Suprapubic skin (tissue), 4 donors: ENCODE measurements around the gene TTYH2.

Experiments used
- EP300 ChIP-seq: sonication (generic); formaldehyde crosslinking; IDR thresholded peaks from one replicate; pipeline ENCODE4 v1.6.1; 2017; ENCODE audit warnings: antibody characterized with exemption
- POLR2A ChIP-seq, 2 donors: fragments of 450-650 bp; IDR thresholded peaks; one replicate each; pipeline ENCODE4 v1.6.1; 2017; ENCODE audit warnings: antibody characterized with exemption in 2 of 2, mild to moderate bottlenecking in 2 of 2, moderate library complexity in 2 of 2
- POLR2AphosphoS5 ChIP-seq, 3 donors: sonication (generic); formaldehyde crosslinking; IDR thresholded peaks; one replicate each; pipeline ENCODE4 v1.6.1; 2017; ENCODE audit warnings: antibody characterized with exemption in 3 of 3
- TF ChIP-seq, protein P1 (sequence below), 2 donors: fragments of 200-600 bp in 1 of 2; fragments of 450-650 bp in 1 of 2; sonication (generic) in 1 of 2; IDR thresholded peaks; one replicate each; pipeline ENCODE4 v1.5.1; 2016 to 2019; ENCODE audit warnings: antibody characterized with exemption in 2 of 2, mild to moderate bottlenecking in 1 of 2, moderate library complexity in 1 of 2

DNA sequence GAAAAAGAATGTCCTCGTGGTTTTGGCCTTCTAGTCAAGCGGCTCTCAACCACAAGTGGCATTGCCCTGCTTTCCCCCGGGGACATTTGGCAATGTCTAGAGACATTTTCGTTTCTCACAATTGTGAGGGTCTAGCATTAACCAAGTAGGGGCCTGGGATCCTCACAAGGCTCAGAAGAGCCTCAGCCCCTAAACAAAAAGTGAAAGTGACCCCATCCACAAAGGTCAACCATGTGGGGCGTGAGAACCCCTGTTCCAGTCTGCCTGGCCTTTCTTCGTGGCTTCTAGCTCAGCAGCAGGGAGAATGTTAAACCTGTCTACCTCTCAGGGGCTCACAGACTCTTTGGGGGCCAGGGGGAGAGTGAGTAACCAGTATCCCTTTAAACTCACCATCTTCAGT, 14.7 kb upstream of the TTYH2 start:
- TF ChIP-seq POLR2AphosphoS5 (IDR thresholded peaks at IDR 0.05), result no peak
- TF ChIP-seq, protein P1, sequence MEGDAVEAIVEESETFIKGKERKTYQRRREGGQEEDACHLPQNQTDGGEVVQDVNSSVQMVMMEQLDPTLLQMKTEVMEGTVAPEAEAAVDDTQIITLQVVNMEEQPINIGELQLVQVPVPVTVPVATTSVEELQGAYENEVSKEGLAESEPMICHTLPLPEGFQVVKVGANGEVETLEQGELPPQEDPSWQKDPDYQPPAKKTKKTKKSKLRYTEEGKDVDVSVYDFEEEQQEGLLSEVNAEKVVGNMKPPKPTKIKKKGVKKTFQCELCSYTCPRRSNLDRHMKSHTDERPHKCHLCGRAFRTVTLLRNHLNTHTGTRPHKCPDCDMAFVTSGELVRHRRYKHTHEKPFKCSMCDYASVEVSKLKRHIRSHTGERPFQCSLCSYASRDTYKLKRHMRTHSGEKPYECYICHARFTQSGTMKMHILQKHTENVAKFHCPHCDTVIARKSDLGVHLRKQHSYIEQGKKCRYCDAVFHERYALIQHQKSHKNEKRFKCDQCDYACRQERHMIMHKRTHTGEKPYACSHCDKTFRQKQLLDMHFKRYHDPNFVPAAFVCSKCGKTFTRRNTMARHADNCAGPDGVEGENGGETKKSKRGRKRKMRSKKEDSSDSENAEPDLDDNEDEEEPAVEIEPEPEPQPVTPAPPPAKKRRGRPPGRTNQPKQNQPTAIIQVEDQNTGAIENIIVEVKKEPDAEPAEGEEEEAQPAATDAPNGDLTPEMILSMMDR (IDR thresholded peaks at IDR 0.05), result no peak
- no peak for TF ChIP-seq POLR2A (IDR thresholded peaks at IDR 0.05)
- no peak for TF ChIP-seq EP300
